HG02623 (cell line): ENCODE results near the gene NMNAT2.

Source experiments
- ATAC-seq: cut with Tn5 transposase; IDR thresholded peaks from one replicate; pipeline ENCODE4 v1.9.1; 2021; ENCODE audit warnings: moderate library complexity; ENCODE audit not compliant: unreplicated experiment

The NMNAT2 gene

GRCh38 chr1:183318433-183318832 lies 99.7 kb downstream of the NMNAT2 start:
- peak; percentile 53 for ATAC-seq

- ATAC-seq: no peak
Measured at GRCh38 chr1:183315991-183316758, 102.0 kb downstream of the NMNAT2 start.

- no peak for ATAC-seq
Measured at GRCh38 chr1:183313063-183313462, 105.1 kb downstream of the NMNAT2 start.

GRCh38 chr1:183310753-183311479 lies 107.3 kb downstream of the NMNAT2 start:
- ATAC-seq: no peak

GRCh38 chr1:183308719-183309118 lies 109.5 kb downstream of the NMNAT2 start:
- ATAC-seq: no peak

GRCh38 chr1:183306317-183307042 lies 111.7 kb downstream of the NMNAT2 start:
- no peak for ATAC-seq

- no peak for ATAC-seq
Measured at GRCh38 chr1:183304440-183305107, 113.6 kb downstream of the NMNAT2 start.

GRCh38 chr1:183303901-183304300 lies 114.3 kb downstream of the NMNAT2 start:
- ATAC-seq: no peak

GRCh38 chr1:183303323-183303645 lies 114.9 kb downstream of the NMNAT2 start:
- ATAC-seq: no peak

- ATAC-seq: no peak
Measured at GRCh38 chr1:183302452-183303322, 115.5 kb downstream of the NMNAT2 start.

- no peak for ATAC-seq
Measured at GRCh38 chr1:183301239-183301638, 116.9 kb downstream of the NMNAT2 start.

- no peak for ATAC-seq
Measured at GRCh38 chr1:183300828-183301227, 117.4 kb downstream of the NMNAT2 start.

GRCh38 chr1:183300395-183300794 lies 117.8 kb downstream of the NMNAT2 start:
- no peak for ATAC-seq

GRCh38 chr1:183296782-183297181 lies 121.4 kb downstream of the NMNAT2 start:
- no peak for ATAC-seq

GRCh38 chr1:183295521-183295920 lies 122.7 kb downstream of the NMNAT2 start:
- no peak for ATAC-seq

- no peak for ATAC-seq
Measured at GRCh38 chr1:183293876-183294275, 124.3 kb downstream of the NMNAT2 start.

GRCh38 chr1:183293241-183293640 lies 124.9 kb downstream of the NMNAT2 start:
- ATAC-seq: no peak

- ATAC-seq: no peak
Measured at GRCh38 chr1:183291802-183292514, 126.2 kb downstream of the NMNAT2 start.

GRCh38 chr1:183291216-183291762 lies 126.9 kb downstream of the NMNAT2 start:
- ATAC-seq: no peak
